HPDE6-E6E7 (cell line): ENCODE results near the gene NF1.
"Not testable (repeated sequence)": the region's sequence is repeated elsewhere in the genome, so short reads cannot be mapped to it uniquely, and the experiment has no call there.

Experiments
- DNase-seq: peaks from one replicate; pipeline ENCODE4 v3.0.0; 2011; ENCODE audit warnings: missing footprints; ENCODE audit errors: extremely low spot score

Gene NF1

GRCh38 chr17:31297090-31297489 is 202.3 kb downstream of the NF1 start, which contains the start of gene OMG:
Gene OMG (minus strand): TSS chr17:31297239. CDS start chr17:31296331, 908 bp downstream.
- DNase-seq: no peak

GRCh38 chr17:31299624-31300023 is 204.8 kb downstream of the NF1 start:
- no peak for DNase-seq

- no peak for DNase-seq
Observed at GRCh38 chr17:31307640-31308039, 212.9 kb downstream of the NF1 start.

GRCh38 chr17:31308372-31309334 is 213.9 kb downstream of the NF1 start:
- no peak for DNase-seq

GRCh38 chr17:31309556-31309955 is 214.8 kb downstream of the NF1 start:
- DNase-seq: no peak

GRCh38 chr17:31310260-31310659 is 215.5 kb downstream of the NF1 start:
- no peak for DNase-seq

- no peak for DNase-seq
Observed at GRCh38 chr17:31310886-31311285, 216.1 kb downstream of the NF1 start.

GRCh38 chr17:31311526-31311925 is 216.7 kb downstream of the NF1 start:
- no peak for DNase-seq

GRCh38 chr17:31312223-31312622 is 217.4 kb downstream of the NF1 start:
- not testable (repeated sequence) for DNase-seq

GRCh38 chr17:31313982-31314781 is 219.4 kb downstream of the NF1 start, which contains the start of gene EVI2B:
Gene EVI2B (minus strand): TSS chr17:31314054. CDS start chr17:31305609, 8,445 bp downstream.
- DNase-seq: peak; percentile 22

GRCh38 chr17:31314782-31315100 is 220.0 kb downstream of the NF1 start:
- DNase-seq: no peak

GRCh38 chr17:31318298-31318801 is 223.6 kb downstream of the NF1 start:
- no peak for DNase-seq

GRCh38 chr17:31318851-31319661 is 224.3 kb downstream of the NF1 start:
- no peak for DNase-seq

- DNase-seq: no peak
Observed at GRCh38 chr17:31320241-31320640, 225.5 kb downstream of the NF1 start.

- DNase-seq: no peak
Observed at GRCh38 chr17:31320791-31321190, 226.0 kb downstream of the NF1 start.

- DNase-seq: no peak
Observed at GRCh38 chr17:31321481-31321880, 226.7 kb downstream of the NF1 start, which contains the start of gene EVI2A. Gene EVI2A (minus strand): TSS chr17:31321622. CDS start chr17:31319013, 2,609 bp downstream.

GRCh38 chr17:31321966-31322365 is 227.2 kb downstream of the NF1 start:
- no peak for DNase-seq

GRCh38 chr17:31323551-31323950 is 228.8 kb downstream of the NF1 start:
- no peak for DNase-seq

- peak; percentile 15 for DNase-seq
Observed at GRCh38 chr17:31327534-31328159, 232.9 kb downstream of the NF1 start.

- DNase-seq: no peak
Observed at GRCh38 chr17:31328160-31328535, 233.4 kb downstream of the NF1 start.

GRCh38 chr17:31329221-31329620 is 234.4 kb downstream of the NF1 start:
- DNase-seq: no peak
